NT2/D1 (cell line): ENCODE measurements around the gene TBKBP1.

ENCODE experiments used
- SUZ12 ChIP-seq: IDR thresholded peaks from 2 replicates; pipeline ENCODE4 v1.6.1; 2011; ENCODE audit not compliant: insufficient read length, insufficient read depth; ENCODE audit errors: extremely low read depth
- YY1 ChIP-seq: IDR thresholded peaks from 2 replicates; pipeline ENCODE4 v1.6.1; 2011; ENCODE audit not compliant: insufficient read length, insufficient read depth
- ZNF274 ChIP-seq: IDR thresholded peaks from 2 replicates; pipeline ENCODE4 v1.6.1; 2011; ENCODE audit warnings: mild to moderate bottlenecking, low read depth, low read length

DNA sequence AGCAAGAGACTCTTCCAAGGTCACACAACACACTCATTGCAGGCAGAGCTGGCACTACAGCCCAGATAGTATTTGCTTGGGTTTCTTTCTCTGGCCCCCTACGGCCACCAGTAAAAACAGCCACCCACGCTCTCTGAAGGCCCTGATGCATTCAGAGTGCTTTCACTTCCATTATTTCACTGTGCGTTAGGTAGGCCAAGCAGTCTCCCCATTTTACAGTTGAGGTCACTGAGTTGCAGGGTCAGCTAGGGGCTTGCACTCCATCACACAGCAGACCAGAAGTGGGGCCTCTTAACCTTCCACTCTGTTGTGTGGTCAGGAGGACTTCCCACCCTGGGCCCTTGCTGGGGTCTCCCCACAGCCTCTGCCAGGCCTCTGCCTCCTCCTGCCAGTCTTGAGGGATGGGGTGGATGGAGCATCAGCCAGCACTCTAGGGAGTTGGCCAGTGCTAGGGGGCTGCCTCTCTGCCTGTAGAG is 41.6 kb downstream of the TBKBP1 start:
- TF ChIP-seq ZNF274: no peak
- no peak for TF ChIP-seq YY1
- no peak for TF ChIP-seq SUZ12
